Renal cortex interstitium (tissue), 11 donors: Measurements from ENCODE around the gene GPD1L. TPM values are rescaled to one million over a fixed set of nuclear protein-coding genes. Genes with fewer than 3 reads are reported as not detected.

Experiments used
- DNase-seq, 11 donors: peaks; one replicate each; pipeline ENCODE4 v3.0.0-alpha.2; 2013; ENCODE audit warnings: low read depth in 9 of 11, low spot score in 4 of 11; ENCODE audit errors: extremely low read depth in 1 of 11
- polyA plus RNA-seq, 3 donors: library from polyadenylated mRNA; unstranded; fragments of 120-200 nt; gene quantifications; one replicate each; pipeline ENCODE4 v1.2.1, GENCODE V29; 2013; ENCODE audit not compliant: insufficient read length in 3 of 3

Gene GPD1L
- polyA plus RNA-seq, 3 donors: 17.0 to 18.3 (median 17.9) TPM

DNA sequence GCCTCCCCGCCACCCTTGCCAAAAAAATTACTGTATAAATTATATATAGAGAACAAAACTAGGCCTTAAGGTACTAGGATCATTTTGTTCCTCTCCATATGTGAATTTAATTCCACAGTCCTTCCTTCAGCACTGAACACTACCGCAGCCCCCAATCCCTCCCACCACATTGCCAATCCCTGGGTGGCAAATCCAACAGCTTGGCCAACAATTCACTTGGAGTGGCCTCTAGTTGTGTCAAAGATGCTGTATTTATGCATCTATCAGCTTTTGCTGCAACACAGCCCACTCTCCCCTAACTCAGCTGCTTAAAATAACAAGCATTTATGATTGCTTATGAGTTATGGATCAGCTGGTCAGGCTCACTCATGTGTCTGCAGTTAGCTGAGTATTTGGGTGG is 18.6 kb downstream of the GPD1L start:
- no peak for DNase-seq

DNA sequence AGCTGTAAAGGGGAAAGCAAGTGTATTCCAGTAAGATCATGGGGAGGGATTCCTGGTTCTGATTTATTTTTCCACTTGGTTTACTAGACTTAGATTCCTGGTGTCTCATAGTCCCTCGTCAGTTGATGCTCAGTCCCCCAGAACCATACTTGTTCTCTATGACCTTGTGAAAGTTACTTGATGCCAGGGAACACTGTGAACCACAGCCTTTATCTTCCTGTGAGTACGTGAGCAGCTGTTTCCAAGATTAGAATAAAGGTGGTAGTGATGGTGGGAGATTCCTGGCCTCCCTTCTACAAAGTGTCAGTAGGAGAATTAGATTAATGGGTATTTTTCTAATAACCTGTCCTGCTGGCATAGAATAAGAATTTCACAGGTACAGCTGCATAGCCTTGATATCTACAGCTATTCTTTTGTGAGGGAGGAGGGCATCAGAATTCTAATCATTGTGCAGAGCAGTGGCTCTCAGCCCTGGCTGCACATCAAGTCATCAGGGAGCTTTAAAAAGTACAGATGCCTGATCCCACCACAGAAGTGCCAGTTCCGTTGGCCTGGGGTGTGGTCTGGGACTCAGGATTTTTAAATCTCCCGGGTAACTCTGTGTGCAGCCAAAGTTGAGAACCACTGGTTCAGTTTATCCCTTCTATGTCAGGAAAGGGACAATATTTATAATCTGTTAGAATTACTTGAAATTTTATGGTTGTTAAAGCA is 20.0 kb downstream of the GPD1L start:
- DNase-seq: no peak

DNA sequence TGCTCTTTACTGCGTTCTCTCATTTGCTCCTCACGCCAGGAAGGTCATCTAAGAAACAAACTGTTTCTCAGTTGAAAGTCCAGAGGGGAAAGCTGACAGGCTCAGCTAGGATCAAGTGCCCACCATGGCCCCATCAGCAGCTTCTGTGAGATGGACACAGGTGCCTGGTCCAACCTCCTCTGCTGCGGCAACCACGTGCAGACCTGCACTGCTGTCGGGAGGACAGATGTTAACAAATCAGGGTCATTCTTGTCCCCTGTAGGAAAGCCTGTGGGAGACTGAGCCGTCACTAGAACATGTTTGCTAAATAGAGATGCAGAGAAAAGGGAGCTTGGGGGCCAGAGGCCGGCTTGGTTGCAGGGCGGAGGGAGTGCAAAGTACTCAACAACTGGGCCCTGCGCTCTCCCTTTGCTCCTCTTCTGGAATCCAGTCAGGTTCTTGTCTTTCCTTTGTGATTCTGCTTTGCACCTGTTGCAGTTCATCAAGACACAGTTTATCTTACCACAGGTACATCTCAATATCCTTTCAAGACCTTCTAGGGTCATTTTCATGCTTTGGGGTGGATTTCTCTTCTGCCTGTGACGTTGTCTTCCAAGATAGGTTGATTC is 20.9 kb downstream of the GPD1L start:
- DNase-seq: no peak

DNA sequence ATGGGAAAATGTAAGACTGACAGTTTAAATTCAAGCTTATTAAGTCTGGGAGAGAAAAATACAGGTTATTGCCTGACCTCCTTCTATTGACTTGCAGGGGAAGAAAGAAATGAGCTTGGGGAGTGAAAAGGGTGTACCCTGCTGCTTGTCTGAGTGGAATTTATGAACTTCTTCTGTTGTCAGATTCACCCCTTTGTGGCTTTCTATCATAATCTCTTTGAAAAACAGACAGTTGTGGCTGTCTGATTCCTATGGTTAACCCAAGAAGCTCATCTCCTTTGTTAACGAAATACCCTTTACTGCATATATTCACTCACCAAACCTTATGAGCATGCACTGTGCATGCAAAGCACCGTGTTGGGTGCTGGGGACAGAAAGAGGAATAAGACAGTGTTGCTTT is 22.5 kb downstream of the GPD1L start:
- no peak for DNase-seq

DNA sequence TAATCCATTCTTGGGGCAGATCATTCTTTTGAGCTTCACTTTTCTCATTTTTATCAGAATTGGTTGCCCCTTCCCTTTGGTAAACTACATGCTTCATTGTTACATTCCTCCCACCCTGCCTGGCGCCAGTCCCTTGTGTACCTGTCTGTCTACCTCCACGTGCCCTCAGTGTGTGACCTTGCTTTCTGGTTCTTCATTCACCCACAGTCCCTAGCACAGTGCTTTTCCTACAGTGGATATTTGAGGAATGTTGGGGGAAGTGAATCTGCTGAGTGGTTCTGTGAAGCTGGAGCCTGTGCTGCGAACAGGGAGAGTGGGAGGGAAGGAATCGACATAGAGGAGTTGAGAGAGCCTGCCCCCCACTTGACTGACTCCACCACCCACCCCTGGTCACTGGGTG is 23.4 kb downstream of the GPD1L start:
- no peak for DNase-seq

DNA sequence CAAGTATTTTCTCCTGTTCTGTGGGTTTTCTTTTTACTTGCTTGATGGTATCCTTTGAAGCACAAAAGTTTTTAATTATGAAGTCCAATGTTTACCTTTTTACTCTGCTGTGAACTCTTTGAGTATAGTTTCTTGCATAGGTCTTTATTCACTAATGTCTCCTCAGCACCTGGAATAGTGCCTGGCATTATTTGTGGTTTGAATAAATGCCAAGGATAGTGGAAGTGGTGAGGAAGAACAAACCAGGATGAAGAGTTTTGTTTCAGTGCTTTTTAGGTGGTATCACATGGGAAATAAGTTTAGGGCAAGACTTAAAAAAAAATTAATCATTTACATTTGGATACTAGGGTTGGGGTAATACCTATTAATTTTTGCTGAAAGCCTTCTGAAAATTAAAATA is 25.7 kb downstream of the GPD1L start:
- DNase-seq: no peak

DNA sequence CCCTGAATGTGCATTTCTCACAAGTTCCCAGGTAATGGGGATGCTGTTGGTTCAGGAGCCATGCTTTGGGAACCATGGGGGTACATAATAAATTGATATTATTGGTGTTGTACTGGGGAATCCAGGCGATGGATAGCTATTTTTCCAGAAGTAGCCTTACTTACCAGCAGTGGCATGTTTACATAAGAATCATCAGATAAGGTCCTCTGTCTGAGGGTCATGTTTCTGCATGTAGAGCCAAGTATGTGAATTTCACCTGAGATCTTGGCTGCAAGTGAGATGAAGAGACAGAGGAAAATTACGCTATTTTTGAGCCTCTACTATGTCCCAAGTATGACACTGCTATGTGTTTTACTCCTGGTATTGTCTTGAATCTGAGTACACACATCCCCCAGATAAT is 26.3 kb downstream of the GPD1L start:
- no peak for DNase-seq

DNA sequence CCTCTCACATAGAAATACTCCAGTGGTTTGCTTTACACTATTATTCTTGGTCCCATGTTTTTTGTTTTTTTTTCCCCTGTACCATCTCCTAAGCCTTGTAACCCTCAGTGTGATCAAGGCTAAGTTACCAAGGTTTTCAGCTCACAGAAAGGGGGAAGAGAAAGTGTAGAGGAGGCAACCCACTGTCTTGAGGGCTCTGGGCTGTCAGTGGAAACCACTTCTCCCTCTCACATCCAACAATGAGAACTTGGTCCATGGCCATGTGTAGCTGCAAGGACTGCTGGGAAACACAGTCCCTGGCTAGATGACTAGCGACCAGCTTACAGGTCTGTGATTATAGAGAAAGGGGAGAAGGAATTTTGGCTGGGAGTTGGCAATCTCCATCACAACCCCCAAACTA is 30.3 kb downstream of the GPD1L start:
- no peak for DNase-seq

DNA sequence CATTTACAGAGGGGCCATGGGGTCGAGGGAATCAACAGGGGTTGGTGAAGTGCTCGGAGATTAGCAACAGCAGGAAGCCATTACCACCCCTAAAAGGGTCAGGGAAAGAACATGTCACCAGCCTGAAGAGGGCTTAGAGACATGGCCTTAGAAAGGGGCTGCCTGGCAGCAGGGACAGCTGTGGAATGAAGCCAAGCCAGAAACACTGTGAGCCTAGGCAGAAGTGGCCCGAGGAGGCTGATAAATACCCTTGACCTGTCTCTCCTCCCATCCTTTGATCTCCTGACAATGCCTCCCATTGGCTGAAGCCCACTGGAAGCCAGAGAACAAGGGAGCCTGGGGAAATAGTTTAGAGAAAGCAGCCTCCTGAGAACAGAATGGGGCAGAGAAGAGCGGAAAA is 31.4 kb downstream of the GPD1L start:
- no peak for DNase-seq

DNA sequence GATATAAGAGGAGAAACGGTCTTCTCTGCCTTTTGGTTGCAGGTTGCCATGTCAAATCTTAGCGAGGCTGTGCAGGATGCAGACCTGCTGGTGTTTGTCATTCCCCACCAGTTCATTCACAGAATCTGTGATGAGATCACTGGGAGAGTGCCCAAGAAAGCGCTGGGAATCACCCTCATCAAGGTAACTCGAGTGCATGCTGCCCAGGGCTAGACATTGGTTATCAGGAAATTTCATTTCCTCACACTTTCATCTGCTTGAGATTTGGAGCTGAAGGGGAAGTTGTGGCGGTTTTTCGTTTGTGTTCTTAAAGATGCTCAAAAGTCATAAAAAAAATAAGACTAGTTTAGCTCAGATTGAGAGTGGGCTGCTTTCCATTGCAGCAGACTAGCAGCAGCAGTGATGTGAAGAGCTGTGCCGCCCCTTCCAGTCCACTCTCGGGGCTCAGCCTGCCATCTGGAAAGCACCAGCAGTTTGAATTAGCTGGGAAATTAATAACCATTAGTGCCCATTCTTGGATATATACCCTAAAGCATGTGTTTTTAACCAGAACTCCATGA is 32.2 kb downstream of the GPD1L start:
- DNase-seq: no peak

DNA sequence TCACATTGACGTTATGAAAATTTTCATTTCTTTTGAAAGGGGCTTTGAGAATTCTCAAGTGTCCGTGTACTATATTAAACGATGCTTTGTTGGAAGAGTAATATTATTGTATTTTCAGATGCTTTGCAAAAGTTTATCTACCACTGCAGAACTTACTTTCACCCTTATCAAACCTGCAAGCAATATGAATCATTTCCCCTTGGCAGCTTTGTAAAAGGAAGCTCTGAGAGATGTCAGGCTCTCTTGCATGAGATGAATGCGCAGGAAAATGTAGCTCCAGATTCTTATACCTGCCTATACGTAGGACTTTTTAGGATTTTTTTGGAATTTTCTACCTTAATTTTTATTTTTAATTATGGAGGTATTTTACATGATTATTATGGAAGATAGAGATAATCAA is 34.5 kb downstream of the GPD1L start:
- no peak for DNase-seq

DNA sequence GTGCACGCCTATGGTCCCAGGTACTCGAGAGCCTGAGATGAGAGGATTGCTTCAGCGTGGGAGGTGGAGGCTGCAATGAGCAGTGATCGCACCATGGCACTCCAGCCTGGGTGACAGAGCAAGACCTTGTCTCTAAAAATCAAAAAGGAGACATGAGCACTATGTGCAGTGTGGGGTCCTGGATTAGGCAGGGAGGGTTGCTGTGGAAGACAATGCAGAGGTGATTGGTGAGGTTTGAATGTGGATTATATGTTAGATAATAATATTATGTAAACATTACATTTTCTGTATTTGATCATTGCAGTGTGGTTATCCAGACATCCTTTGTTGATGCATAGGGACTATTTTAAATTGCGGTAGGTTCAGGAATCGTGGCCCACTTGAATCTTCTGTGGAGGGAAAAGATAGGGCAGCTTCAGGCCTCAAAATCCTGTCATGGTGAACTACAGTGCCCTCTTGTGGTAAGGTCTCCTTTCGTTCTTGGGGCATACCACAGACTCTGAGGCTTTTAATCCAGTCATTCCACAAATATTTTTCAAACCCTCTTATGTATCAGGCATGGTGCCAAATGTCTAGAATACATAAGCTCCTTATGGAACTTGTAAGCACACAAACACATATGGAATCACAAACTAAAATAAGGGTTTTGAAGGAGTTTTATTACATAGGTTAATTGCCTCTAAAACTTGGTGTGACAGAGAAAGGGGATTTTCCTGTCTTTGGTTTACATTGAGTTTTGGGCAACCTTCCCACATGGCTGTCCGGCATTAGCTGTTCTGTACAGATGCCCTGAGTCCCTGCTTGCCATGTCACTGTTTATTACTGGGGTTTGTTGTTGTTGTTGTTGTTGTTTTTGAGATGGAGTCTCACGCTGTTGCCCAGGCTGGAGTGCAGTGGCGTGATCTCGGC is 37.7 kb downstream of the GPD1L start:
- peak; percentile 70 to 88 (median 82) for DNase-seq

DNA sequence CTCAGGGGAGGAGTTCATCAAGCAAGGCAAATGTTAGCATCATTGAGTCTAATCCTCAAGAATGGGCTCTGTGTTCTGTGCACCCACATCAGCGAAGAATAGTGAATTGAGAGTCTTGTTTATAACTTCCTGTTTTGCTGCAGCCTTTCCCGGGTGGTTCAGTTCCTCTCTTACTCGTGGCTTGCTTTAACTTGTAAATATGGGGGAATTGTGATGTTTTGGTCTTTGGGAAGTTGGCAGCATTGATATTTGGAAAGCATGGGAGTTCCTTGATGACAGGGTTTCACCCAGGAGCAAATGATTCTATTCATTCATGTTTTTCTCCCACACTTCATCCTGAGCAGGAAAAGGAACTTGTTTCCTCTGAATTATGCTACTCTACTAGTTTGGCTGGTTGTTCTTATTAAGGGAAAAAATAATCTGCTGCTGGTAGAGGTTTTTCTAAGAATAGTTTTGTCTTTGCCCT is 40.4 kb downstream of the GPD1L start:
- no peak for DNase-seq

DNA sequence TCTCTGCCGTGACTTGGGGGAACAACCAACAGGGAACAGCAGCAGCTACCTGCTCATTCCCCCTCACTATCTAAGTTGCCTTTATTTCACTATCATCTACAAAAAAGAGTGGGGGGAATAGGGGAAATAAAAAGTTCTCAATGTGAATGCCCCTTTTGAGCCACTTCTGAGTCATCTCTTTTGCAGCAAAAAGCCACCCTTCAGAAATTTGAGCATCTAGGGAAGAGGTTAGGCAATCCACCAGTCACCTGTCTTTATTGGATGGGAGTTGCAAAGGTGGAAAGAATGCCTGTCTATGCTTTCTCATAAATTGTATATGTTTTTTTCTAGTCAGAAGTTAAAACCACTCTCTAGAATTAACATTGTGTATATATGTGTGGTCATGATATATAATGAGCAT is 41.1 kb downstream of the GPD1L start:
- no peak for DNase-seq

DNA sequence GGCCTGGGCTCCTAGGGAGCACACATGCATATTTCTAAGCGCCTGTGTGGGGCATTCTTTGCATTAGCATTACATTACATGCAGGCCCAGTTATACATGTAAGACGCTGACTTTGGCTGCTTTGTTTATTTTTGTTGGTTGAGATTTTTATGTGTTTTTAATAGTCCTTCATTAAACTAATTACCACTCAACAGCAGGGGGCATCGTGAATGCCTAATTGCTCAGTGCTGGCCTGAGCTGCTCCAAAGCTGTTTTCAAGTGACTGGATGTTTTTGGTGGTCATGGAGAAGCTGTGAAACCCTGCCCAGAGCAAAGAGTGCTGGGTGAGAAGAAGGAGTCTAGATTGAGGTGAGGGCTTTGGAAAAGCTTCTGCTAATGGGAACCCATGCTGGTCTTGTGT is 41.5 kb downstream of the GPD1L start:
- no peak for DNase-seq

DNA sequence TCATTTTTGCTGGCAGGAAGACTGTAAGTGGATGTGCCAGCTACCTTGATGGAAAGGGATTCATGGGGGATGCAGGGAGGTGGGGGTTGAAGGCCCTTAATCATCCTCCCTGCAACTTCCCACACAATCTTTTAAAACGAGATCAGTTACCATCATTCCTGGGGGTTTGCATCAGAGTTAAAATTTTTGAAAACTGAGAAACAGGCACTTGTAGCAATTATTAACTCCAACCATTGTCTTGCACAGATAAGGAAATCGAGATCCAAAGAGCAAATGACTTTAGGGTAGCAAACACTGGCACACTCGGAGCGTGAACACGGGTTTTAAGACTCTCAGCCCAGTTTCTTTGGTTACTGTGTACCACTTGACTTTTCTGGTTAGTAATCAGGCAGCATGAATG is 41.9 kb downstream of the GPD1L start:
- no peak for DNase-seq

DNA sequence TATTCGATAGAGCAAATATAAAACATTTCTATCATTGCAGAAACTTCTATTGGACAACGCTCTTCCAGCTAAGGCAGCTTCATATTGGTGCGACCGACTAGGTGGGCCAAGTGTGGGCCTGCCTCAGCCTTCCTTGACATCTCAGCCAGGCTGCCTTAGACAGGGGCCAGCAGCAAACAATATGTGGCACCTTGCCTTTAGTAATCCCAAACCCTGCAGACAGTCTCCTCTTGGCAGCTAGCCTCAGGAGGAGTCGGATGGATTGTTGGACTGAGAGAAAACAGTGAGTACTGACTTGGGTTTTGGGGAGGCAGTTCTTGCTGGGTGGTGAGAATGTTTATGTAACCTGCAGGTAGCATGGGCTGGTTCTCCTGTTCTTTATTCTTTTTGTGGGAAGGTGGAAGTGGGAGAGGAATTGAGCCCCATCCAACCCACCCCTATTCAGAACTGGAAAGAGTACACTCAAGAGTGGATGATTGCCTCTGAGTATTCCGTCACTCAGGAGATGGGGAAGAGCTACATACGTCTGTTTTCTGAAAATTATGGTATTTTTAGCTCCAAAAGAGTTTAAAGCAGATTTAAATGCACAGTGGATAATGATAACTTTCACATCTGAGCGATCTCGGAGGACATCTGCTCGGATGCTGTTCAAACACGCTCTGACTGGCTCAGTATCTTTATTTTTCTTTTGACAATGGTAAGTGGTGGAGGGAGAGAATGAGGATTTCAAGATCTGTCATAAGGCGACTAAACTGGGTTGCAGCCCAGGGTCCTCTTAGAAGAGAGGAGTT is 47.2 kb downstream of the GPD1L start:
- DNase-seq: no peak

DNA sequence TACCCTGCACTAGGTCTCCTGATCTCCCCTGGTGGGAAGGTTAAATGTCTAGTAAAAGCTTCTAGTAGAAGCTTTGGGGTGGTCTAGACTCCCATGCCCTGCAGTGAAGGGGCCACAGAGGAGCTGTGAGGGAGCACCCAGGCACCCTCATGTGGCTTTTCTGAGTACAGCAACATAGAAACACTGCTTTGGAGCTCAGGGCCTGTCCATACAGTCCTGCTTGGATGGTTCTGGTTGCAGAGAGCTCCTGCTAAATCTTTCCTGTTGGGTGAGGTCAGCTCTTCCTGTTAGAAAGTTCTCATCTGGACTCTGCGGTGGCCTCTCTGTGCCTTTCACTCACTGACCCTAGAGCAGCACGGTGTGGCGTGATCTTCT is 47.8 kb downstream of the GPD1L start:
- no peak for DNase-seq

DNA sequence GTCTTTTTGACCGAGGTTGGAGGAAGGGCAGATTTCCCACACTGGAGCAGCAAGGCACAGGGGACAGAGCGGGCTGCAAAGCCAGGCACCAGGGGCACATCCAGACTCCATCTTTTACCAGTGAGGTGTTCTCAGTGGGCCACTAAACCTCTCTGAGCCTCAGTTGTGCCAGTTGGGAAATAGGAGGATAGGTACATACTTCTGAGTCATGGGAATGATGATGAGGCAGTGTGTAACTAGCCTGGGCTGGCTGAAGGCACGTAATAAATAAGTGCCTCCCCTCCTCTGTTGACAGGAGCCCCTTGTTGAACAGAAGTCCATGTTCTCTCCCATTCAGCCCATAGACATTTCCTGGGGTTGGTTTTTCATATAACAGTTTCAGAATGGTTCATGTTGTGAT is 48.7 kb downstream of the GPD1L start:
- DNase-seq: no peak
